Fibroblast of skin of right quadriceps (primary cell): ENCODE results near the gene VAV2.
A peak's percentile ranks its signal among the peaks of the same experiment; 100 is the strongest.

Experiments used
- DNase-seq: peaks from one replicate; pipeline ENCODE4 v3.0.0-alpha.2; 2013

VAV2 gene

DNA sequence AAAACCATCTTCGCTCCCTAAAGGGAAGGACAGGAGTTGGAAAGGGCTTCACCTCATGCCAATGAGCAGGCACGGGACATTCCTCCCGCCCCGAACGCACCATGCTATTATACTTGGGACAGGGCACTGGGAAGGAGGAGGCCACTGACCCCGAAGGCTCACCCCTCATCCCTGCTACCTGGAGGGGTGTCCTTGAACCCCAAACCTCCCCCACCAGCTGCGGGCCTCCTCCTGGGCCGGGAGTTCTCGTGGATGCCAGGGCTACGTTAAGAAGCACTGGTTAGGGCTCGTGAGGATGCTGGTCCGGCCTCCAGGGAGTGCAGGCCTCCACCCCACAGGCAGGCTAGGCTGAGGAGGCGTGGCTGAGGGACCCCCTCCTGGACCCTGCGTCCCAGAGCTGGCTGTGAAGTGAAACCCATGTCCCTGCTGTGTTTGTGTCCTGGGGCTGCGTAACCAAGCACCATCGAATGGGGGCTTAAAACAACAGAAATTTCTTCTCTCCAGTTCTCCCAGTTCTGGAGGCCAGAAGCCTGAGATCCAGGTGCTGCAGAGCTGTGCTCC, 142.9 kb downstream of the VAV2 start:
- no peak for DNase-seq

DNA sequence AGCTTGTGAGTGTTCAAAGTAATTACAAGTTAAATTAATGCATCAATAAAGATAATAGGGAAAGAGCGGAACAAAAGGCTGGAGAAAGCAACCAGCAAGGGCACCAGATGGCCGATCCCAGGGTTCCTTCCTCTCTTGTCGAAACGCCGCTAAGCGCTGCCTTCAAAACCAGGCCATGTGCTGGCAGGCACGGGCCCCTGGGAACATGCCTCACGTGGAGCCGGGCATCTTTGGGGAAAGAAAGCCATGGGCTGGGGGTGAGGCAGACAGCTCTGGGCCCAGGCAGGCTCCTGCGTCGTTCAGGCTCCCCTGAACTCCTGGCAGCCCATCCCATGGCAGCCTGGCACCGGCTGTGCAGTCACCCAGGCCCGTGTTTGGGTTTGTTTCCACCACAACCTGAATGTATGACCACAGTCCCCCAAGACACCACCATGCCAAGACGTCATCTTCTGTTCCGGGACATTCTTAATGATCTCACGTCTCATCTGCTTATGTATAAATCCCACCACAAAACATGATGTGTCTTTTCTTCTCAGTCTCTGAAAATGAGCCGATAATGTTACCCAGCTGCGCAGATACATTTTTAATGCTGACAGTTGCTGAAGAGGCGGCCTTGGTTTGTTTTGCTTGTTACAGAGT, 143.5 kb downstream of the VAV2 start:
- DNase-seq: peak; percentile 58

DNA sequence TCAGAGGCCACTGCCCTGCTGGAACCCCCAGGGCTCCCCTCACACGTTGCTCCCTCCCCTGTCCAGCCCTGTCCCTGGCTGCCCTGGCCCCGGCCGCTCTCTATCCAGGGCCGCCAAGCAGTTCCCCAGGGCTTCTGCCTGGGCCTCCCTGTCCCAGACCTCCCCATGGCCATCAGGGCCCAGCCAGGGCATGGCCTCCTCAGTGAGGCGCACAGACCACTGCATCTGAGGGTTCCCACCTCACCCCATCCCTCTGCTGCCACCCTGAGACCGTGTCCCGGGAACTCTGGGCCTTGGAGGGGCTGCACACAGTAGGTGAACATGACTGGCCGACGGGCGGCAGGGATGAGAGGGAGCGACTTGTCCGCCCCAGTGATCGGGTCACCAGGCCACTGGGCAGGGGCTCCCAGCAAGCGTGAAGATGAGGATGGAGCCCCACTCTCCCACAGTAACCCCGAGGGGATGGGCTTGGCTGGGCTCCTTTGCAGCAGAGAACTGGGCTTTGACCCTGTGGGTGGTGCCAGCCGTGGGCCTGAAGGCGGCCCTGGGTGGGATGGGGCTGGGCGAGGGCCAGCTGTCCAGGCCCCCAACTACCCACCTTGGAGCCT, 145.5 kb downstream of the VAV2 start:
- no peak for DNase-seq

DNA sequence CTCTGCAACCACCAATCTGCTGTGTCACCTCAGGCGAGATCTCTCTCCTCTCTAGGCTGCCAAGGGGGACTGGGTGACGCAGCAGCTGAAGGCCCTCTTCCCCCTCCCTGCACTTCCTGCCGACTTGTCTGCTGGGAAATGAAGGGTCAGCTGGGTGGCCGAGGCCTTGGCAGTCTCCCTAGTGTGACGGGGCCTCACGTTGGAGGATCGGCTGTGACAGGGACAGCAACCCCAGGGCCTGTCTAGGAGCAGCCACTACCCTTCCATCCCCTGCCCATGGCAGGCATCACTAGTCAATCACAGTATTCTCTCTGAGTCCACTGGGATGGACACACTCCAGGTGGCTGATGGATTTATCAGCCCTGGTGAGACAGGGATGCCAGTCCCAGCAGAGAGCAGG, 146.7 kb downstream of the VAV2 start:
- DNase-seq: no peak

DNA sequence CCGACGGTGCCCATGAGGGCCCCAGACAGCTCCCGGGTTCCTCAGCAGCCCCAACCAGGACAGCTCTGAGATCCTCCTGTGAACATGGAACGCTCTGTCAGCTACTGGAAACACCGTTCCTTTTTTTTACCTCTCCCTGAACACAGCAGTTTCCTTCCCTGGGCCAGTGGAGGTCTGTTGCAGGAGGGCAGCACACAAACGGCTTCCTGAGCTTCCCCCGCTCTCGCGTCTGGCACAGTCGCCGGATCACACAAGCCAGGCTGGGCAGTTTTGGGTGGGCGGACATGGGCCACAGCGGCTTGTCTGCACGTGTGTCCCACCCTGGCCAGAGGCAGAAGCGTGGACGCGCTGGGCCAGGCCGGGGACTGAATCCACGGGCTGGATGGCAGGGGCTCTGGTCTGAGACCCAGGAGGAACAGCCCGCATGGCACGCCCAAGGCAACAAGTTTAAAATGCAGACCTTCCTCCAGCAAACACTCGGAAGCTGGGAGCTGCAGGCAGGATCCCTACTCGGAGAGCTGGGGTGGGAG, 147.2 kb downstream of the VAV2 start:
- no peak for DNase-seq

DNA sequence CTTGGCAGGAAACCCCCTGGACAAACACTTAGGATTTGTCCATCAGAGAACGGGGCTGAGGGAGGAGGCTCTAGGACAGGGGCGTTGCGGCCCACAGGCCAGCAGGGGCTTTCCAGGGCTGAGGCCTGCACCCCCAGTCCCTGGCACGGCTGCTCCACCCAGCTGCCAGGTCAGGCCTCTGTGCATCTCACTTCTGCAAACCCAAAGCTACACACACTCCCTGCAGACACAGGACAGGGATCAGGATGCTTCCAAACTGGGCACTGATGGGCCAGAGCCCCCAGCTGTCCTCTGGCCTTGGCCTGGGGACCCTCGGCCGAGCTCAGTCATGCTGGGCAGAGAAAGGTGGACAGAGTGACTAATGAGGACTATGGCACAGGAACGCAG, 147.7 kb downstream of the VAV2 start:
- no peak for DNase-seq

DNA sequence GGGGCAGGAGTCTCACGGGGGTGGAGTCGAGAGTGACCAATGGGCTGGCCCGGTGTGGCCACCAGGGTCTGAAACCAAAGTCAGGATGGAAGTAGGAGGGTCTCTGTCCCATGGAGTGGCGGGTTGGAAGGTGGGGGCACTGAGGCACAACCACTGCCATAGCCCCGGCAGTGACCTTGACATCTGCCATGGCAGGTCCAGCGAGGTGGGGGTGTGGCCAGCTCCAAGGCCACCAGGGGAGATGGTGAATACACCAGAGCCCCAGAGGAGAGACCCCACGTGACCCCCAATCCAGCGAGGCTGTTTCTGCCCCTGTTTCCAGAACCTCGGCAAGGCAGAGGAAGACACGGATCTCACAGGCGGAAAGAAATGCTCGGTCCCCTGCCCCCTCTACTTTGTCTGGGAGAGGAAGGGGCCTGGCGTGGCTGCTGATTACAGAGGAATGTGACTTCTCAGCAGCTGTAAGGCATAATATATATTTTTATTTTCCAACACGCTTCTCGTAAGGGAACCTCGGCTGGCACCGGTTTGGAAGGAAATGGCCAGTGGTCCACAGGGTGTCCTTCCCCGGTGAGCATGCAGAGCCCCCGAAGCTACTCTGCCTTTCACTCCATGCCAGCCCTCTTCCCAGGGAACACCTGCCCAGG, 148.2 kb downstream of the VAV2 start:
- no peak for DNase-seq

DNA sequence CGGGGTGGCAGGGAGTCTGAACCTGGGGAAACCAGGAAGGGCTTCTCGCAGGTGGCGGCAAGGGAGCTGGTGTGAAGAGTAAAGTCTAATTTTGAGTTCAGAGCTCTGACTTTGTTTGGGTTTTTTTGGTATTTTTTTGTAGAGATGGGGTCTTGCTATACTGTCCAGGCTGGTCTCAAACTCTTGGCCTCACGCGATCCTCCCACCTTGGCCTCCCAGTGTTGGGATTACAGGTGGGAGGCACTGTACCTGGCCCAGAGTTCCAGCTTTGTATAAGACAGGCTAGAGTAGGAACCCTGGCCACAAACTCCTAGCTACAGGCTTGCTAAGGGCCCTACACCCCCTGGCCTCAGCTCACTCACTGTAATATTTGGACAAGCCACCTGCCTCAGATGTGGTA, 148.9 kb downstream of the VAV2 start:
- DNase-seq: no peak

DNA sequence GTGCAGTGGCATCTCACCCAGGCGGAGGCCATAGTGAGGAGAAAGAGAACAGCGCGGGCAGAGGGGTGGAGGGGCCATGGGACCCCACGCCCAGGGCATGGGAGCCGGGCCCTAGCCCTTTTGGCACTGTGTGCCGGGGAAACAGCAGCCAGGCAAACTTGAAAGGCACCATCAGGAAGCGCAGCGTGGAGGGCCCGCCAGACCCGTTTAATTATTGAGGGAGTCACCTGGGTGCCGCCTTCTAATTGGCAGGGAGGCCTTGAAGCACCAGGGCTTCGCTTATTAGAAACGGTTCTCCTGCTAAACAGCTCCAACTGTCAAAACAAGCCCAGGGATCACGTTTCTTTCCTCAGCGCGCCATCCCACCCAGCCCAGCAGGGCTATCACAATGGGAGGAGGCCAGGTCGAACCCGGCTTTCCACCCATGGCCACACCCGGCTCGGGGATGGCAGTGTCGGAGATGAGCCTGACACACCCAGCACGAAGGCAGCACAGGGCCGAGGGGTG, 149.3 kb downstream of the VAV2 start:
- DNase-seq: no peak

DNA sequence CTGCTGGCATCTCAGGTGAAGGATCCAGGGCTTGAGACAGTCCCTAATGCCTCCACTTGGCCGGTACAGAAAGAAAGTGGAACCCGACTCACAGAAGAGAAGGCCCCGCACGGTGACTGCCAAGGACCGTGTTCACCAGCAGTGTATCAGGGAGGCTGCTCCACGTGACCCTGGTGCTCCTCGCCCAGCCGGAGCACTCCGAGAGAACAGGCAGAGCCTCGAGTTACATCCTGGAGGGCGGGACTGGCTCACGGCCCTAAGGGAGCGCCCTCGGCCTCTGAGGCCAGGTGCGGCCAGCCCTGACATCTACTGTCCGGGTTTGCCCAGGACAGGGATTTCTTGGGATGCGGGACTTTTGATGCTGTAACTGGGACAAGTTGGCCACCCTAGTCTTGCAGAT, 149.9 kb downstream of the VAV2 start:
- no peak for DNase-seq

DNA sequence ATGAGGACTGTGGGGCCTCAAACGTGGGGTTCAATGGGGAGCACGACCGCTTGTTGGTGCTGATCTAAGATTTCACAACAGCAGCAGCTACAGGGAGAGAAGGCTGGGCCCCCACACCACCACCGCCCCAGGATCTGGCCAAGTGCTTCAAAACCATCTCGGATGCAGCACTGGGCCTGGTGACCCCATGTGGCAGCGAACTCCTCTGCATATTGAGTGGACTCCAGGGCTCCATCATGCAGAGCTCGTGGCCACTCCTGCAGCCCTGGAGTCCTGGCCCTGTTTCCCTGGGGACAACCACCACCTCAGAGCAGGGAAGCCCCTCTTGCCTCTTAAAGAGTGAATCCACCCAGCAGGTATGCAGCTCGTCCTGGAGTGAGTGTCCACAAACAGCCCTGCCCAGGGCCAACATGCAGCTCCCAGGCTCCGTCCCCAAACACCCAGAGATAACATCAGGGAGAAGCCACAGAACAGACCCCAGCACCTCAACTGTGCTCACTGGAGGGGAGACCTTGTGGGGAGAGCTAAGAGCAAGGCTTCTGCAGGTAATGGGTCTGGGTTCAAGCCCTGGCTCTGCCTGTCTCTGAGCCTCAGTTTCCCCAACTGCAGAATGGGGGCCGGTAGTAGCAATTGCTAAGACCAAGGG, 150.8 kb downstream of the VAV2 start:
- DNase-seq: no peak

DNA sequence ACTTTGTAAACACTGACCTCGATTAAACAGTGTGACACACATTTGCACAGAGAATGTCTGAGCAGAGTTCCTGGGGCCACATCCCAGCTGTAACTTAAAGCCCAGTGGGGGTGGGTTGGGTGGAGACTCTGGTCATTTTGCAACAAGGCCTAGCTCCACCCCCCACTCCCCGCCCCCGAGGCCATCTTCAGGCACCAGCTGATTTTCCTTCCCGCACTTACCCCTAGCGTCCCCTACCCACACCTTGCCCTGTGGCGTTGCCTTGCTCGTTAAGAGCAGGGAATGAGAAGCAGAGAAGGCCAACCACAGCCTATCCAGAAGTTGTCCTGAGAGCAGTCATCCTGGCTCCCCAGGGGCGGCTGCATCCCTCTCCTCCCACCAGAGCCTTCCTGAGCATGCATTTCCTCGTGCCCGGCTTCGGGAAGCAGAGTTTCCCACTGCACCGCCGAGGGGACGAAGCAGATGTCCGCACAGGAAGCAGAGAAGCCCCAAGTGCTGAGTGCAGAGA, 152.2 kb downstream of the VAV2 start:
- peak; percentile 8 for DNase-seq

DNA sequence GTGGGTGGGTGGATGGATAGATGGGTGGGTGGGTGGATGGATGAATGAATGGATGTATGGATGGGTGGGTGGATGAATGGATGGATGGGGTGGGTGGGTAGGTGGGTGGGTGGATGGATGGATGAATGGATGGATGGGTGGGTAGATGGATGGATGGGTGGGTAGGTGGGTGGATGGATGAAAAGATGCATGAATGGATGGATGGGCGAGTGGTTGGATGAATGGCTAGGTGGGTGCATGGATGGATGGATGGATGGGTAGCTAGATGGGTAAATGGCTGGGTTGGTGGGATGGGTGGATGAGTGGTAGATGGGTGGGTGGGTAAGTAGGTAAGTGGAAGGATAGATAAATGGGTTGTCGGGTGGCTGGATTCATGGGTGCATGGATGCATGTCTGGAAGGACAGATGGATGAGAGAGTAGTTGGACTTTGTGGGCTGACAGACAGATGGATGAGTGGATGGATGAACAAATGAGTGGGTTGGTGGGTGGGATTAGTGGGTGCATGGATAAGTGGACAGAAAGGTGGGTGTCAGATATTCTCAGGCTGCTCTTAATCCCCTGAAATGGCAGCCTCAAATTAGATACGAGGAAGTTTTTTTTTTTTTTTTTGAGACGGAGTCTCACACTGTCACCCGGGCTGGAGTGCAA, 153.1 kb downstream of the VAV2 start:
- DNase-seq: no peak

DNA sequence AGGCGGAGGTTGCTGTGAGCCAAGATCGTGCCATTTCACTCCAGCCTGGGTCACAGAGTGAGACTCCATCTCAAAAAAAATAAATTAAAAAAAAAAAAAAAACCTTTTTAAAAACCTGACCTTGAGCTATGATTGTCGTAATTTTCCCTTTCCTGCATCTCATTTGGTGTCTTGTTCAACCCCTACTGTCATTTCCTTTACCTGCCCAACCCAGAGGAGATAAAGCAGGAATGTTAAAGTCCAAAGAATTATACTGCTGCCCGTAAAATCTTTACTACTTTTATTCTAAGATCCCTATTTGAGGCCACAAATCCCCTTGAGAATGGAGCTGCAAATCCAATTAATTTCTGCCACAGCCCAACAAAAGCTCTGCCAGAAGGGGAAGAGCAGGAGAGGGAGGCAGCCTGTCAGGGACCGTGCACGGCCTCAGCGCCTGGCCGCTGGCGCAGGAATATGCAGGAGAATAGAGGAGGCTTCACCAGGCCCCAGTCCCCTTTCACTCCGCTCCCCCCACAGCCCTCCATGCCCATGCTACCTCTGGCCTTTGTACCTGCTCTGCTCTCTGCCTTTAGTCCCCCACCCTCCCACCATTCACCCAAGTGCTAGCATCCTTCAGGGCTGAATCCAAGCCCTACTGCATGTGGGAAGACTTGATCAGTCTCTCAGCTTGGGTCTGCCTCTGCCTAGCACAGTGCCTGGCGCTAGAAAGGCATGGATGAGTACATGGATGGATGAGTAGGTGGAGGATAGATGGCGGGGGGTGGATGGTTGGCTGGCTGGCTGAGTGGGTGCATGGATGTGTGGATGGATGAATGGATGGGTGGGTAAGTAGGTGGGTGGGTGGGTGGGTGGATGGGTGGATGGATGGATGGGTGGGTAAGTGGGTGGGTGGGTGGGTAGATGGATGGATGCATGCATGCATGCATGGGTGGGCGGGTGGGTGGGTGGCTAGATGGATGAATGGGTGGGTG, 154.2 kb downstream of the VAV2 start:
- no peak for DNase-seq

DNA sequence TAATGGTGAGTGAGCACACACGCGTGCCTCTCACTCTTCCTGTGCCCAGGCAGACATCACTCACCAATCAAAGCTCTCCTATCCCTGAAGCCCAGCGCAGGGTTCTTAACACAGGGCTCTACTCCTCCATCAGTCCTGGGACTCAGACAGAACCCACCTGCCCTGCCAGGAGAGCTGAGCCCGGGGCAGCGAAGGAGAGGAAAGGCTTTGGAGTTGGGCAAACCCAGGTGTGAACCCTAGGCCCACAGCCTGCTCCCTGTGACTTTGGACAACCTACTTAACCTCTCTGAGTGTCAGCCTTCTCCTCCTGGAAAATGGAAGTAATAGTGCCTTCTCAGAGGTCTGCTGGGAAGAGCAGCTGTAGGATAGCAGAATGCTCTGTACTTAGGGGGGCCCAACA, 155.3 kb downstream of the VAV2 start:
- DNase-seq: no peak

DNA sequence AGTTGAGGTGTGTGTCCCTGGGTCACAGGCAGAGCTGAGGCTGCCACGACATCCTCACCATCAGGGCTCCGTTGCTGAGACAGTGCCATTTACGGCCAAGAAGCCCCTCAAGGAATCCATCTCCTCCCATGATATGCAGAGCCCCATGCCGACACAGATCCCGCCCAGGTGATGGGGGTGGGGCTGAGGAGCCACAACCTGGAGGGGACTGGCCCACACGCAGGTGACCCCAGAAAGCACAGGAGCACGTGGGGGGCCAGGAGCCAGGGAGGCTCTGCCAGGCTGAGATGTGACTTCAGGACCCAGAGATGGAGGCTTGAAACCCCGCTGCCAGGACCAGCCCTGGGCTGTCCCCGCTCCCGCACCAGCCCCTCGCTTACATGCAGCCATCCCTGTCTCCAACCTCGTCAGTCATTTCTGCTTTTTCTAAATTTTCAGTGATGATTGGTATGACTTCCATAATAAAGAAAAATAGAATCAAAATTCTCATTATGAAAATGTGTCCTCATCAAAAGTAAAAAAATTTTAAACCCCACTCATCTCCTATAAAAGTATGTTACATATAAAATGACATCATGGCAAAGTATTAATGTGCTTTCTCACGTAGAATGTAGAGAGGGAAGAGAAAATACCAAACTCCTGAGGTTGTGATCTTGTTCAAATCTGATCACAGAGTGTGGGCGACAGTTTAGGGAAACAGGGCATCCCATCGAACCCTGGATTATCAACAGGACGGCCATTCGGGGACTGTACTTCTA, 155.9 kb downstream of the VAV2 start:
- DNase-seq: no peak

DNA sequence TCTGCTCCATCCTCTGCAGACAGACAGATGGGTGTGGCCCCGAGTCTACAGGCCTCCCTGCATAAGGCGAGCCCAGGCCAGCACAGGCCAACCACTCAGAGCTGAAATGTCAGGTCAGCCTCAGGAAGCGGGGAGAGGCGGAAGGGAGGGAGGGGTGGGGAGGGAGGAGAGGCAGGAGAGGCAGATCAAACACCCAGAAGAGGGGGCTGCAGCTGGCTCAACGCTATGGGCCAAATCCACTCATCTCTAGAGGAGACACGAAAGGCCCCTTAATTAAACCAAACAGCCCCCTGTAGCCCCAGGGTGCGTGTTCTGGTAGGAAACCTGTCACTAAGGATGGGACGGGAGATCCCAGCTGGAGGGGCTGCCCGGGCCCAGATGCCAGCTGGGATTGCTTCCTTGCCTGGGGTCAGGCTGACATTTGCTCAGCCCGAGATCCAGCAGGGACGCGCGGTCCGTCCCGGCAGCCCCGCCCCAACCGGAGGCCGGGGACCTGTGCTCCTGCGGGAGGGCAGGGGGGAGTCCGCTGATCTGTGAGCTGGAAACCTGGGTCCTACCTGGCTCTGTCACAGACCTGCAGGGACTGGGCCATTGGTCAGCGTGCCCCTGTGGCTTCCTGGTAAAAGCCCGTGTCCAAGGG, 156.7 kb downstream of the VAV2 start:
- no peak for DNase-seq

DNA sequence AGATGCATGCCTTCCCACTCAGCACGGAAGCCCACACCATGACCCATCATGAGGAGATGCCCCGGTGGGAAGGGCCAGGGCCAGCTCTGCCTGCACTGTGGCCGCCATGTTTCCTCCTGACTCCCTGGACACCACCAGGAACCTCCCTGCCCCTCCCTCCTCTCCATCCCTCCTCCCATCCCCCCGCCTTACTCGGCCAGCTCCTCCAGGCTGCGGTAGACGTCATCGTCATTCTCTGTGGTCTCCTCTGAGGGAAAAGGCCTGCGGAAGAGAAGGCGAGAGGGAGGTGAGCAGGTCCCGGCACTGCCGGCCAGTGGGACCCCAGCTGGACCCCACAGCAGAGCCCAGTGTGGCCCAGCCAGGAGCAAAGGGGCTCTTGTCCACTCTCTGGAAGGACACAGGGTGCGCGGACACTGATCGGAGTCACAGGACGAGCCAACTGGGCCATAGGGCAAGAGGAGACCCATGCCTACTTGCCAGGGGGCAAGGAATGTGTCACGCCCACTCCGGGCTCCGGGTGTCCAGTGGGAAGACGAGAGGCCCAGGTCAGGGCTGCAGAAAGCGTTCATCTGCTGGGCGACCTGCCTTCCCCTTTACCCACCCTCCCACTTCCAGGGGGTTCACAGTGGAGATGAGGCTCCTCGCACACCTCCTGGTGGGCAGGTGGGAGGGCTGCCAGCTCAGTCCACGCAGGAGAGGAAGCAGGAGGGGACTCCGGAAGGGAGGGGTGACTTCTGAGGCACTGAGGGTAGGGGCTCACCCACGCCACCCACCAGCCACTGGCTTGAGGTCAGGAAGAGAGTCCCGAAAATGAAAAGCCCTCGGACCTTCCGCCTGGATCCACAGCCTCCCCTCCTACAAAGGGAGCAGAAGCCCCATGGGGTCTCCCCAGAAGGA, 157.8 kb downstream of the VAV2 start:
- DNase-seq: no peak
